Daoy (cell line): Measurements from ENCODE around the gene LRRC10B. TPM values are rescaled to one million over a fixed set of nuclear protein-coding genes. Genes with fewer than 3 reads are reported as not detected.

Experiments
- DNase-seq: peaks from one replicate; pipeline ENCODE4 v3.0.0-alpha.2; 2015; ENCODE audit warnings: low read depth
- total RNA-seq: library from RNA; depleted of rRNA; stranded (reverse); fragments of >200 nt; shearing (Covaris generic); gene quantifications from 2 replicates; pipeline ENCODE4 v1.2.3, GENCODE V29; 2014; rRNA removed

LRRC10B gene
- total RNA-seq, 1 experiment from 2014 or later: 0.23 TPM

DNA sequence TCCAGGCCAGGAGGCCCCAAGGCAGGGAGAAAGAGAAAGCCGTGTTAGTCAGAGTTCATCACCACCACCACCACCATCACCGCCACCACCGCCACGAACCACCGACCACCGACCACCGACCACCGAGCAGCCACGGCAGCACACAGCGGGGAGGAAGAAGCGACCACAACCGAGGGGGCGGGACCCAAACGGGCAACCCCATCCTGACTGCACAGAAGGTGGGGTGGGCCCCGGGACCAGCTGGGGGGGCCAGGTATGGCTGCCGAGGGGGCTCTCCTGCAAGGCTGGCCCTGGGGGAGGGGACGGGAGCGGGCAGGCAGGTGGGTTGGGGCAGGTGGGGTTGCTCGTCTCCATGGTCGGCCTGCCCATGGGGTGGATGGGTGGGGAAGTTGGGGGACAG lies 38.1 kb downstream of the LRRC10B start:
- no peak for DNase-seq

DNA sequence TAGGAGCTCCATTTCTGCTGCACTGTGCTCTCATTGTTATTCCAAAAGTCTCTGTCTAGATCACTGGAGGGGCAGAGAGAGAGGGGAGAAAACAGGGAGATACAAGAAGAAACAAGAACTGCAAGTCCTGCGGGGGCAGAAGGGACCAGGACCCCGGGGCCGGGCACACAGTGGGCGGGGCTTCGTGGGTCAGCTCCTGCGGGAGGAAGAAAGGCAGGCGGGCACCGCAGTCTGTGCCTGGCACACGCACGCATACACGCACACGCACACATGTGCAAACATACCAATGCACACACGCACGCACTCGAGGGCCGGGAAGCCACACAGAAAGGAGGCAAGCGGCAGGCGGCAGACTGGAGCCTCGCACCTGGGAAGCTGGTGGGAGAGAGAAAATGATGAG lies 38.7 kb downstream of the LRRC10B start:
- DNase-seq: no peak

- DNase-seq: no peak
Observed at GRCh38 chr11:61549177-61549576, 40.6 kb downstream of the LRRC10B start.

- DNase-seq: no peak
Observed at GRCh38 chr11:61549662-61550568, 41.4 kb downstream of the LRRC10B start.

GRCh38 chr11:61550665-61551227 lies 42.2 kb downstream of the LRRC10B start:
- no peak for DNase-seq

DNA sequence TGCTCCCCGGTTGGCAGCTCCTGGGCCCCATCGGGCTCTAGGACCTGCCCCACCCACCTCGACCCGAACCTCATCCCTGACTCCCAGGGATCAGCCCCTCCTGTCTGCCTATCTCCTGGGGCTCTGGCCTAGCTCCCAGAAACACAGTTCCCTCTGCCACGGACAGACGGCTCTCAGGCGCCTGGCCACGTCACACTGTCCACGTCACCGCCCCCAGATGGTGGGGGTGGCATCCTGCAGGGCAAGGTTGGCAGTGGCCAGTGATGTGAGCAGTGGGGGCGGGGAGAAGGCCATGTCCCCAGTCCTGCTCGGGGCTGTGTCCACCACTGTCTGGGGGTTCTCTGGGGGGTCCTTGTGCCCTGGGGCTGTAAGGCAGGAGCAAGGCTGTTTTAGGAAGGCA lies 43.1 kb downstream of the LRRC10B start:
- peak; percentile 81 for DNase-seq

DNA sequence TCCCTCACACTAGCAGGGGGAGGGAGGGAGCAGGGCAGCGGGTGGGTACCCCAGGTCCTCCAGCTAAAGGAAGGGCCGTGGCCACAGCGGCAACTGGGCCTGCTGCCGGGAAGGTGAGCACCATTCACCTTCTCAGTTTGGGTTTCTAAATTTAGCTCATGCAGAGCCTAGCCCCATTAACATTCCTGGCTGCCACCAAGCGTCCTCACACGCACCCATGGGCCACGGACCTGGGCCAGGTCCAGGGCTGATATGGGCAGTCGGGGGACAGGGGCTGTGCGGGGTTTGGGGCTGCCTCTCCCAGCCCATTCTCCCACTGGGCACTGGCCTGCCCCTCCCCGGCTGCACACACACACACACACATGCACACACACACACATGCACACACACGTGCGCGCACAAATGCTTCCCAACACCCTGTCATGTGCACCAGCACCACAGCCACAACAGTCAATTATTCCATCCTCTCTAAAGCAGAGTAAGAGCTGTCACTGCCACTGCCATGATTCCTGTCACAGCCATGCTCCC lies 43.6 kb downstream of the LRRC10B start:
- no peak for DNase-seq

GRCh38 chr11:61553373-61554171 lies 45.0 kb downstream of the LRRC10B start:
- peak; percentile 29 for DNase-seq

DNA sequence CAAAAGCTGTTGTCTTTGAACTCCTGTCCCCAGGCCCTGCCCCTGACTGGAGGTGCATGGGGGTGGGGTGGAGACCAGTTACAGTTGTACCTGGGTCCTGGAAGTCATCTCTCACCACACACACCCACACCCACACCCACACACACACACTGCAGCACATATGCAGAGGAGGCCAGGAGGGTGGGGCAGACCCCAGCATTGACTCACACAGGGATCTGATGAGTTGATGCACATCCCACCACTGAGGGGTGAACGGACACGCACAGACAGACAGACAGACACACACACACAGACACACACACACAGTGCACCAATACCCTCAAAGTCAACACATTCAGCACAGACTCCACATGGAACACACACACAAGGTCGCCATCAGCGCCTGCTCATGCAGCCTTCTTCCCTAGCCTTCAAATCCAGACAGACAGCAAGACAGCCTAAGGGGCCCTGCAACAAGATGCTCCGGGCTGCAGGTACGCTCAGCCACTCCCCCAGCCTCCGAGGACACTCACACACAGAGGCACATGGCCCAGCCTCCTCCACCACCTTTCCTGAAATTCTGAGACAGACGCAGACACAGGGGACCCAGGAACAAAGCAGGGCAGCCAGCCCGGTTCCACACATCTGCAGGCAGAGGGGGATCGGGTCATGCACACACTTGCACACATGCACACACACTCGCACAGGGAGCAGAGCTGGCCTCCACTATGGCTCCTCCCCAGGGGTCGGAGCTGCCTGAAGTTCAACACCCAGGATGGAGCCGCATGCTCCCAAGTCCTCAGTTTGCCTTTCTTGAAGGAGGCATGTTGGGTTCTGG lies 45.8 kb downstream of the LRRC10B start:
- peak; percentile 25 for DNase-seq

DNA sequence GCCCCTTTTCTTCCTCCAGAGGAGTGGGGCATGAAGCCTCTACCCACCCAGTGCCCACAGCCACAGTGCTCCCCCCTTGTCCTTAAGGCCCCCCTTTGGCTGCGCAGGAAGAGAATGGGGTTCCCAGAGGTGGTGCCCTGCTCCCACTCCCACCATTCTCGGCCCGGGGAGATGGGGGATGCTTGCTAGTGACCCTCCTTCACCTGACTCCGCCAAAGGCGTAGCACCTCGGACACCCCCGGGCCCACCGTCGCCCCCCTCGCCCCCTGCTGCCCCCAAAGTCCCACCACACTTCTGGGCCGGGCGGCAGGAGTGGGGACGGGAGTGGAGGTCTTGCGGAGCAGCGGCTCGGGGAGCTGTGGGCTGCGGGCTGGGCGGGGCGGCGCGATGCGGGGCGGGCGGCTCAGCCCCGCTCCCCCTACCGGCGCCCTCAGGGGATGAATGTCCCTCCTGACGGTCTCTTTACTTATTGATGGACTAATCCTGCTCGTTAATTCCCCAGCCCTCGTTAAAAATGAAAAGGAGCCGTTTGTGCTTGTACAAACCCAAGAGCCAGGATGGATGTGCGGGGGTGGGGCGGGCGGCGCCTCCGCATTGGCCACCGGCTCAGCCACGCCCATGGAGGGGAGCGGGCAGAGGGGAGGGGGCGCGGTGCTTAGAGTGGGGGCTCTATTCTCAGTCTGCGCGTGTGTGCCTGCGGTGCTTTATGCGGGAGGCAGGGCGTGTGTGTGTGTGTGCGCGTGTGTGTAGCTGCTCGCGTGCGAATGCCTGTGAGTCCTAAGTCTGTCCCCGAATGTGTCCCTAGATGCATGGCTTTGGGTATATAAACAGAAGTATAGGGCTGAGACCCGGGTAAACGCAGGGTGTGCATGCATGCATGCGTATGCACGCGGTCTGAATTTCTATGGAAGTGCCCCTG lies 46.8 kb downstream of the LRRC10B start:
- no peak for DNase-seq

DNA sequence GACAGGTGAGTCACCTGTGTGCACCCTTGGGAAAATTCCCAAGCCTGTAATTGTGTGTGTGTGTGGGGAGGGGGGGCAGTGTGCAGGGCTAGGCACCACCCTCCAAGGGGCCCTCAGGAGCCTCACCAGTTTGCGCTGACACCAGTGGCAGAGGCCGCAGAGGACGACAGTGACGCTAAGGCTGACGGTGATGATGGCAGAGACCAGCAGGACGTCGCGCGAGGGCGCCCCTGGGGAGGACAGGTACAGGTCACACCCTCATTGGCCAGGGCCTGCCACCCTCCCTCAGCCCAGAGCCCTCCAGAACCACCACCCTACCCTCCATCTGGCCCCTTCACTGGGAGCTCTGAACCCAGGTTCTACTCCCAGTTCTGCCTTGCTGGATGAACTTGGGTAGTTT lies 47.4 kb downstream of the LRRC10B start:
- DNase-seq: no peak

- no peak for DNase-seq
Observed at GRCh38 chr11:61556621-61557020, 48.1 kb downstream of the LRRC10B start.

Other genes with a start within 250 kb of the LRRC10B start
- not detected in 2 replicates for gene VWCE, start 213.4 kb upstream of the LRRC10B start, total RNA-seq
- 153 and 180 TPM in 2 replicates for gene DDB1, start 175.6 kb upstream of the LRRC10B start, total RNA-seq
- 28.0 and 30.6 TPM in 2 replicates for gene TKFC, start 175.5 kb upstream of the LRRC10B start, total RNA-seq
- 12.4 and 14.6 TPM in 2 replicates for gene CYB561A3, start 146.9 kb upstream of the LRRC10B start, total RNA-seq
- gene TMEM138, start 146.4 kb upstream of the LRRC10B start, total RNA-seq: 40.2 and 49.4 TPM in 2 replicates
- gene TMEM216, start 116.2 kb upstream of the LRRC10B start, total RNA-seq: 8.1 and 12.9 TPM in 2 replicates
- gene CPSF7, start 78.8 kb upstream of the LRRC10B start, total RNA-seq: 16.6 and 22.3 TPM in 2 replicates
- gene SDHAF2, start 78.6 kb upstream of the LRRC10B start, total RNA-seq: 46.7 and 61.0 TPM in 2 replicates
- 0.34 and 0.77 TPM in 2 replicates for gene SYT7, start 72.3 kb downstream of the LRRC10B start, total RNA-seq
- gene DAGLA, start 171.6 kb downstream of the LRRC10B start, total RNA-seq: 0.65 and 0.91 TPM in 2 replicates
- 0.68 and 2.1 TPM in 2 replicates for gene MYRF, start 243.9 kb downstream of the LRRC10B start, total RNA-seq